SK-N-SH (cell line): ENCODE measurements around the gene SDHA. TPM values are rescaled to one million over a fixed set of nuclear protein-coding genes. Genes with fewer than 3 reads are reported as not detected.
"Not testable (repeated sequence)": the region's sequence is repeated elsewhere in the genome, so short reads cannot be mapped to it uniquely, and the experiment has no call there.

Experiments
- CTCF ChIA-PET: fragments of 300-600, 350-600 bp; formaldehyde crosslinking; extraction: SDS; loops from one replicate; lab custom pipeline; 2021; lab: Yijun Ruan, JAX
- POLR2A ChIA-PET: fragments of 350-600 bp; sonication (Branson Sonifier 250); formaldehyde crosslinking; extraction: SDS; loops from one replicate; lab custom pipeline; 2020; ENCODE audit warnings: antibody characterized with exemption, inconsistent platforms; lab: Yijun Ruan, JAX
- DNase-seq: peaks from one replicate; pipeline ENCODE4 v3.0.0; 2012
- H2AFZ ChIP-seq: fragments of 200-600 bp; sonication (generic); 2 replicates; pipeline ENCODE4 v1.8.1; 2016; ENCODE audit warnings: antibody characterized with exemption, mild to moderate bottlenecking, low read depth
- H3F3A ChIP-seq: fragments of 200-600 bp; sonication (generic); replicated peaks from 2 replicates; pipeline ENCODE3; 2016; ENCODE audit warnings: antibody characterized with exemption, mild to moderate bottlenecking; ENCODE audit not compliant: insufficient read depth
- H3K27ac ChIP-seq, 2 experiments: fragments of 200-500 bp in 1 of 2; fragments of 200-600 bp in 1 of 2; sonication (Bioruptor generic) in 1 of 2; sonication (generic), shearing (Covaris generic) in 1 of 2; 2 replicates each; pipeline versions ENCODE4 v1.5.1 to v1.6.1; 2014 to 2016; ENCODE audit warnings: low read depth in 2 of 2, inconsistent platforms in 1 of 2, low read length in 1 of 2, mild to moderate bottlenecking in 1 of 2, mixed read lengths in 1 of 2
- H3K27me3 ChIP-seq: fragments of 200-600 bp; sonication (generic), shearing (Covaris generic); 2 replicates; pipeline ENCODE4 v1.6.1; 2016; ENCODE audit warnings: mixed run types; ENCODE audit not compliant: insufficient read depth
- H3K36me3 ChIP-seq, 2 experiments: fragments of 200-500 bp in 1 of 2; fragments of 200-600 bp in 1 of 2; sonication (Bioruptor generic) in 1 of 2; sonication (generic) in 1 of 2; replicated peaks in 1 of 2; 2 replicates each; pipeline versions ENCODE3 to v1.5.1; 2014 to 2016; ENCODE audit warnings: low read length in 1 of 2, mild to moderate bottlenecking in 1 of 2; ENCODE audit not compliant: insufficient read depth in 2 of 2, control insufficient read depth in 1 of 2
- H3K4me1 ChIP-seq, 2 experiments: fragments of 200-500 bp in 1 of 2; fragments of 200-600 bp in 1 of 2; sonication (Bioruptor generic) in 1 of 2; sonication (generic), shearing (Covaris generic) in 1 of 2; 2 replicates each; pipeline versions ENCODE4 v1.5.1 to v1.6.1; 2014 to 2016; ENCODE audit warnings: low read depth in 1 of 2, low read length in 1 of 2, mixed run types in 1 of 2; ENCODE audit not compliant: insufficient read depth in 2 of 2, control insufficient read depth in 1 of 2
- H3K4me2 ChIP-seq: fragments of 200-600 bp; sonication (generic), shearing (Covaris generic); 2 replicates; pipeline ENCODE4 v1.6.1; 2017; ENCODE audit warnings: mixed run types
- H3K4me3 ChIP-seq, 2 experiments: fragments of 200-500 bp in 1 of 2; fragments of 200-600 bp in 1 of 2; sonication (Bioruptor generic) in 1 of 2; sonication (generic), shearing (Covaris generic) in 1 of 2; 2 replicates each; pipeline versions ENCODE4 v1.5.1 to v1.8.1; 2014 to 2016; ENCODE audit warnings: low read depth in 2 of 2, inconsistent platforms in 1 of 2, low read length in 1 of 2, mild to moderate bottlenecking in 1 of 2, mixed read lengths in 1 of 2, moderate library complexity in 1 of 2
- H3K79me2 ChIP-seq: fragments of 200-600 bp; sonication (generic); 2 replicates; pipeline ENCODE4 v1.8.1; 2017; ENCODE audit warnings: mild to moderate bottlenecking; ENCODE audit not compliant: insufficient read depth
- H3K9ac ChIP-seq: fragments of 200-600 bp; sonication (generic); 2 replicates; pipeline ENCODE4 v1.6.1; 2017; ENCODE audit warnings: mixed run types
- H3K9me2 ChIP-seq: fragments of 200-600 bp; sonication (generic); 2 replicates; pipeline ENCODE4 v1.6.1; 2017; ENCODE audit warnings: mixed run types
- H3K9me3 ChIP-seq: fragments of 200-600 bp; sonication (generic); 2 replicates; pipeline ENCODE4 v1.6.1; 2017; ENCODE audit warnings: mixed run types, mild to moderate bottlenecking, moderate library complexity
- H4K20me1 ChIP-seq: fragments of 200-600 bp; sonication (generic); 2 replicates; pipeline ENCODE4 v1.6.1; 2017; ENCODE audit warnings: mild to moderate bottlenecking, mixed run types; ENCODE audit not compliant: insufficient read depth
- EZH2phosphoT487 ChIP-seq: fragments of 200-600 bp; sonication (generic); IDR thresholded peaks from 2 replicates; pipeline ENCODE4 v1.6.1; 2017; ENCODE audit warnings: low read depth, mixed run types, mild to moderate bottlenecking, antibody characterized with exemption, moderate library complexity, borderline replicate concordance
- NRF1 ChIP-seq: IDR thresholded peaks from 2 replicates; pipeline ENCODE4 v1.6.1; 2012; ENCODE audit warnings: low read depth, mild to moderate bottlenecking, low read length
- PBX3 ChIP-seq: IDR thresholded peaks from 2 replicates; pipeline ENCODE4; 2012
- RXRA ChIP-seq: IDR thresholded peaks from 2 replicates; pipeline ENCODE4 v1.4.0; 2012; ENCODE audit warnings: low read depth, mild to moderate bottlenecking, borderline replicate concordance
- SIN3A ChIP-seq: IDR thresholded peaks from 2 replicates; pipeline ENCODE4 v1.6.1; 2012; ENCODE audit warnings: low read depth, mild to moderate bottlenecking, low read length, moderate library complexity, borderline replicate concordance
- SMC3 ChIP-seq: IDR thresholded peaks from 2 replicates; pipeline ENCODE4 v1.6.1; 2012; ENCODE audit warnings: low read depth, low read length, improper control_type of control experiment
- TAF1 ChIP-seq: IDR thresholded peaks from 2 replicates; pipeline ENCODE4 v1.6.1; 2012; ENCODE audit warnings: low read depth, mild to moderate bottlenecking, low read length, moderate library complexity, borderline replicate concordance
- WGBS: methylation state at CpG from one replicate; pipeline ENCODE4 v1.1.6; 2017; ENCODE audit warnings: low lambda C conversion rate; 5-methylcytosine and 5-hydroxymethylcytosine counted together
- polyA plus RNA-seq, 3 experiments: library from polyadenylated mRNA; depleted of rRNA; stranded (reverse); fragments of >200 nt; gene quantifications; 2 replicates each; pipeline ENCODE4 v1.2.3, GENCODE V29; 2012

SDHA gene
- polyA plus RNA-seq, 1 of the 3 experiments (the other 2 are of a cell fraction) = 106 TPM

DNA sequence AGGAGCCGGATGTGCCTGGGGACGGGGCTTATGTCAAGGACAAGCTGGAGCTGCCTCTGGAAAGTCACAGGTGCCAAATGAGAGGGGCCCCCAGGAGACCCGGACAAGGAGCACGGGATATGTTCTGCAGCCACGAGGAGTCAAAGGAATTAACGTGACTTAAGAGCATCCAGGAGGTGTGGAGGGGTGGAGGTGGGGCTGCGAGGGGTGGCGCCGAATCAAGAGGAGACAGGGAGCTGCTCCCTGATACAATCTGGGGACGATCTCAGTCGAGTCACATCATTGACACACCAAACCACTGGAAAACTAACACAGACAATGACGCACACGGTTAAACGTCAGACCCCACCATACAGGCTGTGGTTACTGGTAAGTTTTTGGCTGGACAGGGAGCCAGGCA lies 10.5 kb upstream of the SDHA start:
- Histone ChIP-seq H3F3A (peaks cover 5% of the 10 kb centered on the region), H3K27ac (no peak overlapping the region), H3K9ac (no peak overlapping the region), H4K20me1 (peaks cover 56% of the 10 kb centered on the region), H3K27me3 (no peaks in the 10 kb centered on the region), H3K79me2 (peaks cover 47% of the 10 kb centered on the region), H2AFZ (no peak overlapping the region), H3K4me2 (no peak overlapping the region), H3K4me1 (peaks cover 0 to 4% of the 10 kb centered on the region in 2 experiments; a peak in 1 of 4 replicates), H3K36me3 (peaks cover 14 to 24% of the 10 kb centered on the region in 2 experiments), H3K9me2 (no peaks in the 10 kb centered on the region), H3K9me3 (no peaks in the 10 kb centered on the region), H3K4me3 (no peak overlapping the region)
- CTCF ChIA-PET = no interaction called here
- no peak for TF ChIP-seq PBX3
- DNase-seq = no peak
- POLR2A ChIA-PET = no interaction called here
- 94% methylated on average over 14 of the region's 14 CpGs for WGBS

GRCh38 chr5:208449-209114 lies 9.5 kb upstream of the SDHA start:
- Histone ChIP-seq H3K27me3 (no peaks in the 10 kb centered on the region), H3K9me3 (no peaks in the 10 kb centered on the region), H3K4me3 (no peak overlapping the region), H3K9ac (no peak overlapping the region), H3K4me1 (peaks cover 0 to 4% of the 10 kb centered on the region in 2 experiments; a peak in 1 of 4 replicates), H3K79me2 (peaks cover 49% of the 10 kb centered on the region), H3K4me2 (no peak overlapping the region), H3K36me3 (peaks cover 15 to 24% of the 10 kb centered on the region in 2 experiments), H3K27ac (no peak overlapping the region), H3F3A (peaks cover 5% of the 10 kb centered on the region), H3K9me2 (no peaks in the 10 kb centered on the region), H2AFZ (no peak overlapping the region), H4K20me1 (peaks cover 59% of the 10 kb centered on the region)
- WGBS = 95% methylated on average over 15 of the region's 15 CpGs
- POLR2A ChIA-PET = no interaction called here
- DNase-seq = no peak
- TF ChIP-seq SMC3 = no peak
- TF ChIP-seq TAF1 = no peak
- TF ChIP-seq NRF1 = no peak
- TF ChIP-seq, all 33 proteins: peak for 0
- CTCF ChIA-PET = no interaction called here

GRCh38 chr5:213803-214395 lies 4.2 kb upstream of the SDHA start:
- H2AFZ ChIP-seq = no peak overlapping the region
- CTCF ChIA-PET = interaction anchor here (0.8 kb wide), 1 partner anchor 19 kb away, joined by 3 read pairs; no protein-coding TSS in a partner anchor

GRCh38 chr5:215256-215655 lies 2.9 kb upstream of the SDHA start:
- POLR2A ChIA-PET, H3K9me3 ChIP-seq, H2AFZ ChIP-seq, H3F3A ChIP-seq, DNase-seq, CTCF ChIA-PET, H3K4me3 ChIP-seq, H3K9me2 ChIP-seq, H3K36me3 ChIP-seq, H3K4me1 ChIP-seq, H3K27me3 ChIP-seq: not testable (repeated sequence)
- peaks cover 27% of the 10 kb centered on the region for H4K20me1 ChIP-seq
- H3K27ac ChIP-seq = peak overlapping the region in 1 of 2 experiments; percentile 45; a peak in 2 of 4 replicates
- peak overlapping the region; percentile 40; the same call in 1 of the 2 replicates for H3K9ac ChIP-seq
- WGBS = 92% methylated on average over 2 of the region's 2 CpGs
- H3K79me2 ChIP-seq = peaks cover 54% of the 10 kb centered on the region
- peak overlapping the region; percentile 70 for H3K4me2 ChIP-seq

More at GRCh38 chr5:213803-214395, 4.2 kb upstream of the SDHA start:
- POLR2A ChIA-PET = no interaction called here
- no peak overlapping the region for H3K4me2 ChIP-seq
- H3K9me3 ChIP-seq = no peaks in the 10 kb centered on the region
- no peak for DNase-seq
- no peaks in the 10 kb centered on the region; a peak in 1 of 4 replicates for H3K4me1 ChIP-seq
- H3K79me2 ChIP-seq = peaks cover 48% of the 10 kb centered on the region
- no peaks in the 10 kb centered on the region for H3K9me2 ChIP-seq
- no peak overlapping the region for H3K9ac ChIP-seq
- no peak overlapping the region for H3K4me3 ChIP-seq
- H3K27me3 ChIP-seq = no peaks in the 10 kb centered on the region
- H3K27ac ChIP-seq = no peak overlapping the region
- TF ChIP-seq SIN3A (no peak), EZH2phosphoT487 (no peak), RXRA (no peak)
- peaks cover 5 to 8% of the 10 kb centered on the region in 2 experiments for H3K36me3 ChIP-seq
- peaks cover 23% of the 10 kb centered on the region for H4K20me1 ChIP-seq
- peaks cover 5% of the 10 kb centered on the region for H3F3A ChIP-seq
- 92% methylated on average over 12 of the region's 12 CpGs for WGBS

GRCh38 chr5:216076-216475 lies 2.0 kb upstream of the SDHA start:
- H3F3A ChIP-seq, POLR2A ChIA-PET, DNase-seq, H3K9me2 ChIP-seq, H3K4me1 ChIP-seq, H3K4me2 ChIP-seq, H3K9me3 ChIP-seq, H3K9ac ChIP-seq, H3K27me3 ChIP-seq, H3K4me3 ChIP-seq, H2AFZ ChIP-seq, H3K27ac ChIP-seq, H3K36me3 ChIP-seq, CTCF ChIA-PET: not testable (repeated sequence)
- Histone ChIP-seq H3K79me2 (peaks cover 61% of the 10 kb centered on the region), H4K20me1 (peaks cover 32% of the 10 kb centered on the region)
- 97% methylated on average over 9 of the region's 10 CpGs for WGBS
